GM19468 (cell line): ENCODE results near the gene EZR.
"Not testable (repeated sequence)": the region's sequence is repeated elsewhere in the genome, so short reads cannot be mapped to it uniquely, and the experiment has no call there.

Experiments
- ATAC-seq: cut with Tn5 transposase; IDR thresholded peaks from one replicate; pipeline ENCODE4 v1.9.1; 2021; ENCODE audit warnings: mild to moderate bottlenecking, moderate library complexity, moderate number of reproducible peaks; ENCODE audit not compliant: unreplicated experiment; ENCODE audit errors: extremely low read depth

The EZR gene

DNA sequence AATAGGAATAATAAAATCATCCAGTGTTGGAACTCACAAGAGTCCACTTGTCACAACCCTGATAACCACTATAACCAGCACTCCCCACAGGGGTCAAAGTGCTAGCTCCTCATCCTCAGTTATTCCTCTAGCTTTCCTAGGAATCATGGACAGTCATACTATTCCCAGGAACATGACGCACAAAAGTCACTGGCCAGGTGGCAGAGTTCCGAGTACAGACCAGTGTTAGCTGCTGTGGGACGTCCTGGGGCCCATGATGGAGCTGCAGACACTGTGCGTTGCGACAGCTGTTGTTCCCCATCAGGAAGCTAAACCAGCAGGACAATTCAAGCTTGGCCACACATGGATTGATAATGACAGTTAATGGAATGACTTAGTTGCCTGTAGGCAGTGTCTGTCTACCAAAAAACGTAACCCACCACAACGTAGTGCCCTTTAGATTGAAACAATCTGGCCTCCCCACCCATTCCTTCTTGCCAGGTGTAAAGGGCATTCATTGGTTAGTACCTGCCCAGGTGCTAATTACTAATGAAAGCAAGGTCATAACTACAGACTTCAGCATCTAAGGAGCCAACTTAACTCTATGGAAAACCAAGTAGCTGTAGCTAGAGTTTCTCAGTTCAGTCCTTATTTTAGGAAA is 17.4 kb downstream of the EZR start:
- ATAC-seq, result no peak

DNA sequence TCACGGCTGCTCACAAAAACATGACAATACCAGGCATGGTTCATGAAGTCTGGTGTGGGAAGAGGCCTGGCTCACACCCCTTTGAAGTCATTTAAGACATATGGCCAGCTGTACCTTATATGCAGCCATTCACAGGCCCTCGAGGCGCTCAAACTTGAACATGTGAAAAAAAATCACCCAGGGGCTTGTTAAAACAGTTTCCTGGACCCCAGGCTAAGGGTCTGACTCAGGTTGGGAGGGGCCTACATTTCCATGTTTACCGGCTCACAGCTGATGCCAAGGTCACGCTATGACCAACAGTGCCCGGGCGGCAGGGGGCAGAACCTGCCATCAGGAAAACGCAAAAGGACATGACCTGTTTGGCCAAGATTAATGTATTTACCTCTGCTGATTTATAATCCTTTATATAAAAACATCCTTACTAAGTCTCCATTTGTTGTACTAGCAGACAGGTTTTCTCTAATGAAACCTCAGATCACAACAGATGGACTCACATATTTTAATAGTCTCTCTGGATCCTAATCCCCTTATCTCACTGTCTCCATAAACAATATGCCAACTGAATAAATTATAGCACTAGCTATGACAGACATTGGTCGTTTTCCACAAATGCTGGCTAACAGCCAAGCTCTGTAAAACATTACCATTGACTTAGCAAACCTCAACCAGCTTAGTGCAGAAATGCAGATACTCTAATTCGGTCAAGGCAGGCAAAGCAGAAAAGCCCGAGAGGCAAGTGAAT is 19.9 kb downstream of the EZR start:
- no peak for ATAC-seq

DNA sequence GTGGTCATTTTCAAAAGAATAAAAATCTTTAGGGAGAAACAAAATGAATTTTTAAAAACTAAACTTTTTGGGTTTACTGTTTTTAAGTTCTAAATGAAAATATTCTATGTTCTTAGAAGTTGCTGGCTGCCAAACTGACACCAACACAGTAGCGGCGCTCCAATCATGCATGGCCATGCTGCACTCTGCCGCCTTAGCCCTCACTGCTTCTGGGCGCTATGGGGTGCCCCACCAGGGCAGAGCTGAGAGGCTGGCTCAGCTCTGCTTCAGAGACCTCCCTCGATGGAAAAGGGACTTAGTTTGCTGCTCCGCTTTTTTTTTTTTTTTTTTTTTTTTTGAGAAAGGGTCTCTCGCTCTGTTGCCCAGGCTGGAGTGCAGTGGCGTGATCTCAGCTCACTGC is 20.9 kb downstream of the EZR start:
- ATAC-seq, result no peak

DNA sequence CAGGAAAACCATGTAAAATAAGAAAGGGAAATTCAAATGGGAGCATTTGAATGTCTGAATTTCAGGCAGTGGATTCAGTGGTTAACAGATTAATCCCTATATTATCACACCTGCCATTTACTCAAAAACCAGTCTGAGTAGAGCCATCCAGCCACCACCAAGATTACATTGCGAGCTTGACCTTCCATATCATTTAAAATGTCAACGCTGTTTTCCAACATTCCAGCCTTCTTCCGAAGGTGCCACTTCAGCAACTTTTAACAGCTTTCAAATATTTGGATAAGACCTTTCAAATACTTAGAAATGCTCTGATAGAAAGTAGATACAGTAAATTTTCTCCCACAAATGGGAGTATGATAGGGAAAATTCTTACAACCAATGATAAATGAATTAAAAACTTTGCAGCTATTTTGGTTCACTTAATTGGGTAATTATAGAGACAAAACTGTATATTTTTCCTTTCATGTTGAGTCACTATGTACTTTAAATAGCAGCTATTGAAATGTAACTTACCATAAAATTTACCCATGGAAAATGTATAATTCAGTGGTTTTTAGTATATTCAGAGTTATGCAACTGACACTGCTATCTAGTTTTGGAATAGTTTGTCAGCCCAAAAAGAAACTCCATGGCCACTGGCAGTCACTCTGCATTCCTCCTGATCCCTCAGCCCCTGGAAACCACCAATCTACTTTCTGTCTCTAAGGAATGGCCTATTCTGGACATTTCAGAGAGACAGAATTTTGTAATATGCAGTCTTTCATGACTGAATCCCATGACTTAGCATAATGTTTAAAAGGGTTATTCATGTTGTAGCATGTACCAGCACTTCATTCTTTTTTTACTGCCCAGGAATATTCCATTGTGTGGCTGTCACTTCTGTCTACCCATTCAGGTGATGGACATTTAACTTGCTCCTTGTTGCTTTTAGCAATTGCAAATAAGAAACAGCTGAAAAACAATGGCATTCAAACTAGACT is 21.5 kb downstream of the EZR start:
- no peak for ATAC-seq

DNA sequence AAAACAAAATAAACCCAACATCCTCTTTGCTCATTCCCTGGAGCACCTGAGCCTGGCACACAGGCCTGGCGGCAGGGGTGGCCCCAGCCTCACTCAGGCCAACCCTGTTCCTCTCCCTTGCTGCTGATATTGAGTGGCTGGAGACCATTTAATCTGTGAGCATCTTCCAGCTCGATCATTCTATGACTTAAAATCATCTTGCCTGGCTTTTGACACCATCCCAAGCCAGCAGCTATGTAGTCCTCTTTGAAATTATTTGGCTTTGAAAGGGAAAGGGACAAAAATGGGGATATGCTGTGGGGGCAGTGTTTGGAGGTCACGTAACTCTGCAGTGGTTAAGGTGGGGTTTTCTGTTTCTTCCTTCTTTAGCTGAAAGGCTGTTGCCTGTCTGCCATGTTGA is 22.8 kb downstream of the EZR start:
- ATAC-seq, result no peak

DNA sequence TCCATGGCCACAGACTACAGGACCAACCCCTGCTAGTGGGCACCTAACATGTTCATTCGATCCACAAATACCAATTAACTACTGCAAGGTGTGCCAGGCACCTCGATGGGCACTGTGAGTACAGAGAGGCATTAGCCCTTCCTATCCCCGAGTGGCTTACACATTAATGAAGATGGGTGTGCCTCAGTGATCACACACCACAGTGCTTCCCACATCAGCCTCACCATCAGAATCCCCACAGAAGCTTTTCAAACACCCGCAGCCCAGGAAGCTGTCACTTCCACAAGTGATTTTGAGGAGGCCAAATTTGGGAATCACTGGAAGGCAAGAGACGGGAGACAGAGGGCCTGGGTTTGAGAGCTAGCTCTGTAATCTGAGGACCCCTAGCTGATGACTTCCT is 23.7 kb downstream of the EZR start:
- ATAC-seq, result no peak

DNA sequence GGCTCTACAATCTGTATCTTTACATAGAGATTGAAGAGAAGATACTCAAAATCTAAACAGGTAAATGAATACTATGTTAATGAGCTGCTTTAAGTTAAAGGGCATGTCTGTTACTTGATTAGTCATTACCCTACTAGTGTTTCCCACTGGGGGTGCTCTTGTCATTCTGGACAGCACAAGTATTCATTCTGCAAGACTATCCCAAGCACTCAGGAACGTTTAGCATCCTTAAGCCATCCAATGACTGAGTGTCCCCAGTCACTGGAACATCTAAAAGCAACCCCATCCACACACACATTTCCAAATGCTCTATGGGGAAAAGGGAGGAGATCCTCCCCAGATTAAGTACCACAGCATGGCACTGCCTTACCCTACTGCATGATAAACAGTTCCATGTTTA is 25.7 kb downstream of the EZR start:
- no peak for ATAC-seq

DNA sequence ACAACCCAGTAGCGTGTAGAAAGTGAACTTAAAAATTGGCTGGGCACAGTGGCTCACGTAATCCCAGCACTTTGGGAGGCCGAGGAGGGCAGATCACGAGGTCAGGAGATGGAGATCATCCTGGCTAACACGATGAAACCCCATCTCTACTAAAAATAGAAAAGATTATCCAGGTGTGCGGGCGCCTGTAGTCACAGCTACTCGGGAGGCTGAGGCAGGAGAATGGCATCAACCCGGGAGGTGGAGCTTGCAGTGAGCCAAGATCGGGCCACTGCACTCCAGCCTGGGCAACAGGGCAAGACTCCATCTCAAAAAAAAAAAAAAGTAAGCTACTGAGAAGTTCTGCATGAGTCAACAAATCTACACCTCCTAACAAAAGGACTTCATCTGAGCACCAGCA is 26.7 kb downstream of the EZR start:
- ATAC-seq, result not testable (repeated sequence)

DNA sequence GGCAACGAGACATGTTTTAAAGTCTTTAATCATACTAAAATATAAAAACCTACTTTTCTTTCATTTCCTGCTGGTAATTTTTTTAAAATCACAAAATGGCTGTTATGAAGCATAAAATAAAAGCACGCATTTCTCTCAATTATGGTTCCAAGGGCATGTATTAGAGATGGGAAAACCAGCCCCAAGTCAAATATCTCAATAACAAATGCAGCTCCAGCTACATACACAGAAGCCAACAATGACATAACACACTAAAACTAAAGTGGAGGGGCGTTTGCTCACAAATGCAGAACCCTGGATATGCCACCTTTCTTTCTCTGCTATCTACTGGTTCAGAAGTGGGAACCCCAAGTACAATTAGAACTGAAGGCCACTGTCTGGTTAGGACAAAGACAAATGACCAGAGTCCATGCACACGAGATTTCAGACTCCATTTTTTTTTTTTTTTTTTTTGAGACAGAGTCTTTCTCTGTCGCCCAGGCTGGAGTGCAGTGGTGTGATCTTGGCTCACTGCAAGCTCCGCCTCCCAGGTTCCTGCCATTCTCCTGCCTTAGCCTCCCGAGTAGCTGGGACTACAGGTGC is 27.8 kb downstream of the EZR start:
- no peak for ATAC-seq

DNA sequence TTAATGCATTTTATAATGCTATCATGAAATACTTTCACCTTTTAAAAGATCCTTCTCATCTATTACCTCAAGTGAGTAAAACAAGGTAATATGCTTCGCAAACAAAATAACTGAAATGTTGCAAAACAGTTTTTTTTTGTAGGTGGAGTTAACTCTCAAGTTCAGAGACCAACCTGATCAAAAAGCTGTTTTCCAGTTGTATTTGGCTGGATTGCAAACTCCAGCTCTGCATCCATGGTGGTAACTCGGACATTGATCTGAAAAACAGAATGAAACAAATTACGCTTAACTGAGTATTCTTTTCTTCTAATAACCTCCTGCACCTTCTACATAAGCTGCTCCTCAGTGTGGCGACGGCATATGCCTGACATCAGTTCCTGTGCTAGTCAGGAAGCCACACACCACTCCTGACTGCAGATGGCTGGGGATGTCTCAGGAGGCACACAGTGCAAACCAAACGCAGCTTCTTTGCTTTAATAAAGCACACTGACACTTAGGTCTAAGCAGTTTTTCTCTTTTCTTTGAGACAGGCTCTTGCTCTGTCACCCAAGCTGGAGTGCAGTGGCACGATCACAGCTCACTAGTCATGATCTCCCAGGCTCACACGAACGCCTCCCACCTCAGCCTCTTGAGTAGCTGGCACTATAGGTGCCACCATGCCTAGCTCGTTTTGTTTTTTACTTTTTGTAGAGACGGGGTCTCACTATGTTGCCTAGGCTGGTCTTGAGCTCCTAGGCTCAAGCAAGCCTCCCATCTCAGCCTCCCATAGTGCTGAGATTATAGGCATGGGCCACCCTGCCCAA is 29.9 kb downstream of the EZR start:
- ATAC-seq, result no peak

DNA sequence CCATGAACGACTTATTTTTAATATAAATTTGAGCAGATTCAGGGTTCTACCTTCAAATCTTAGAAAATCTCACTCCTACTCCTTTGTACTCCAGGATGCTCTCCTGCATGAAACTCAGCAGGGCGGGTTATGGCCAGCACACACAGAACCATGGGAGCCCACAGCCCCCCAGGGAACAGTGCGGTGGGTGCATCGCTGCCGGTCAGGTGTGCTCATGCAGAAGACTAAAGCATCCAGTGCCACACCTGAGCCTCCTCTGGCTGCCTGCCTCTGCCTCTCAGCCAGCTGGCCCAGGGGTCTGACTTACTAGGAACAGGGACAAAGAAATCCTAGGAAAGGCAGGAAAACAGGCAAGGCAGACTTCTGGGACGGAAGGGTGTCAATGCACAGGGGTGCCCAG is 31.8 kb downstream of the EZR start:
- ATAC-seq, result no peak

DNA sequence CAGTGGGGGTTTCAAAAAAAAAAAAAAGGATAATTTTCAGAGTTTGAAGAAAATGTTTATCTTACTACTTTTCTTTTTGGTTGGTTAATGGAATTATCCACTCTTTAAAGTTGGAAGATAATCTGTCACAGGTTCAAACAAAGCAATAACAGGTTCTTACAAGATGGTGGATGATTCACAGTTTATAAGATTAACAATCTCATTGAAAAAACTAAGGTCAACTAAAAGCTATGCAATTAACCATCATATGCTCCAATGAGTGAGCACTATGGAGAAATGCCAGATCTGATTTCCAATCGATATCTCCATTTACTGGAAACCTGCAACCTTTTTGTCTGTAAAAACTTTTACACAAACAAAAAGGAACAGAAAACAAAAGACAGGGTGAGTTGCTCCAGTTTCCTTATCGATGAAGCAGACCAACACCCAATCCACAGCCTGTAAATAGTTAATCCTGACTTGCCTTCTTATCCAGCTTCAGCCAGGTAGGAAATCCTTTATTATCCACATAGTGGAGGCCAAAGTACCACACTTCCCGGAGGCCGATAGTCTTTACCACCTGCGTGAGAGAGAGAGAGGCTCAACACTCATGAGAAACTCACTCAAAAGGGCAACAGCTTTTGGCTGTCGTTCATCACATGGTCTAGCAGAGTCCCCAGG is 32.4 kb downstream of the EZR start:
- ATAC-seq, result no peak

DNA sequence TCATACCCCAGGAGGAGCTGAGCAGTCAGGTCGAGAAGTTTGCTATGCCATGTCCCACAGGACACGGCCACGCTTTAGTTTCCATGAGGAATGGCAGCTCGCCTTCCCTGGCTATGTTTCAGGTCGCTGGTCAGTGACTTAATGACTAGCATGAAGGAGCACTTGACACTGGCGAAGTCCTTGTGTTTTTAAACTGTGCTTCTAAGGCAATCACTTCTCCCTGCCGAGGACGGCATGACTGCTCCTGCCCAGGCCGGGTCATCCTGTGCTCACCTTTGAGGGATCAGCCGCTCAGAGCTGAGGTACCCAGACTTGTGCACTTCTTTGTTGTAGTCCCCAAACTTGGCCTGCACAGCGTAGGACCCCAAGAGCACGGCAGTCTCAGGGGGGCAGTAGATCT is 34.1 kb downstream of the EZR start:
- no peak for ATAC-seq

DNA sequence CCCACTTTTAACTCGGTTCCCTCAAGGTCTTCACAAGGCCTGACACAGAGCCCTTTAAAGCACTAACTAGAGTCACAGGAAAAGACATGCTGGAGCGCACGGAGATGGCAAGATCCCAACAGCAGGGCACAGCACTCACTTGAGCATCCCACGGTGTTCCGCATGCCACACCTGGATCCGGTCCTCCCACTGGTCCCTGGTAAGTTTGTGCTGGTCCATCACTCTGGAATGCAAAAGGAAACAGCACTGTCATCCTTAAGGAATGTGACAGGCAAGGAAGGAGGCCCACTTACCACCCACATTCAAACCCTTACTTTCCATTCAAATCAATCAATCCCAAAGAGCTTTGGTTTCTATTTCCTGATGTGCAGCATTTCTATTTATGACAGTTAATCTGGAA is 34.7 kb downstream of the EZR start:
- no peak for ATAC-seq

DNA sequence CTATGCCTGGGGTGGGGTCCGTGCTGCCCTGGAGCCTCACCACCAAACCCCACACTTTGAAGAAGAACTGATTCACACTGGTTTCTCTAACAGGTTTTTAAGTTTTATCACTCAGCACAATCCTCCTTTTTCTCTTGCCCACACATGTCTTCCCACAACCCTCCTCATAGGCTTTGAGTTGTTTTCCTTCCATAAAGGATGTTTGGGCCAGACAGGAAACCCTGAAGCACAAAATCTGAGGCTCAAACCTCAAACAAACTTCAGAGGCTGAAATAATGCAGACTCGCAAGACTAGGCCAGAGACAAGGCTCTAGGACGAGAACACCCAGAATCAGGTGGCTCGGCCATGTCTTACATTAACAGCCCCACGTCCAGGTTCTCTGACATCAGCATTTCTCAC is 35.3 kb downstream of the EZR start:
- no peak for ATAC-seq

DNA sequence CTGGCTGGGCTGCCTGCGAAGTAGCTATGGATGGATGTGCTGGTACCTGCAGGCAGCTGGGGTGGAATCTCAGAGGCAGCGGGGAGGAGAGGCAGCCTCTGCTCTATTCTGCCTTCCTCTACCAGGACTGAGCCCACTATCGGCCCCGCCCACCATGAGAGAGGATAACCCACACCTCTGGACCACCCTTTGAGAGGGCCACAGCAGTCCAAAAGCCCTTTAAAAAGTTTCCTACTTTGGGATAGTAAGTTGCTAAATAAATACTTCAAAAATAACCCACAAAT is 36.1 kb downstream of the EZR start:
- no peak for ATAC-seq

DNA sequence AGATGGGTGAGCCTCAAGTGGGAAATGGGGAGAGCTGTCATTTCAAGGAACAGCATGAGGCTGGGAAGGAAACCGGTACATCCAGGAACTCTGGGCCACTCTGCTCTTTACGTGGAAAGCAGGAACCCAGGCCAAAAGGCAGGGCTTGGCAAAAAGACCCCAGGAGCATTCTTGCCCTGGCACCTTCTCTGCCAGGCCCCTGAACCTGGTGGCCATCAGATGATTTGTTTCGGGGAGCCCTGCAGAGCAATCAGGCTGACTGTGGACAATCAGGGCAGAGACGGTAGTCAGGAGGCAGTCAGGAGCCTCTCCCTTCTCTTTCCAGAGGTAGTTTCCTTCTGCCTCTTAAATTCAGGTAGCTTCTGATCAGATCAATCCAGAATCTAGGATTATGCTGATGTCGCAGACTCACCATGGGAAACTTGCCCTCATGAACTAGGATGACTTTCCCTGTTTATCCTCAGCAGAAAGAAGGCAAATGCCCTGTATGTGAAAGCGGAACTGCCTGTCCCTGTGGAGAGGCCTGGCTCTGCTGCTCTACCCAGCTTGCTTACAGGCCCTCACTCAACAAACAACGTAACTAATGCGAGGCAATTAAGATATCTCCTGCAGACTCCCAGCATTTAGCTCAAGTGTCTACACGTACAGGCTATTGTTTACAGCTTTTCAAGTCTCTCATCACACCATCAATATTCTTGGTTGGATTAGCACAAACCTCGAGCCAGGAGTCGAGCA is 36.6 kb downstream of the EZR start:
- ATAC-seq, result no peak

DNA sequence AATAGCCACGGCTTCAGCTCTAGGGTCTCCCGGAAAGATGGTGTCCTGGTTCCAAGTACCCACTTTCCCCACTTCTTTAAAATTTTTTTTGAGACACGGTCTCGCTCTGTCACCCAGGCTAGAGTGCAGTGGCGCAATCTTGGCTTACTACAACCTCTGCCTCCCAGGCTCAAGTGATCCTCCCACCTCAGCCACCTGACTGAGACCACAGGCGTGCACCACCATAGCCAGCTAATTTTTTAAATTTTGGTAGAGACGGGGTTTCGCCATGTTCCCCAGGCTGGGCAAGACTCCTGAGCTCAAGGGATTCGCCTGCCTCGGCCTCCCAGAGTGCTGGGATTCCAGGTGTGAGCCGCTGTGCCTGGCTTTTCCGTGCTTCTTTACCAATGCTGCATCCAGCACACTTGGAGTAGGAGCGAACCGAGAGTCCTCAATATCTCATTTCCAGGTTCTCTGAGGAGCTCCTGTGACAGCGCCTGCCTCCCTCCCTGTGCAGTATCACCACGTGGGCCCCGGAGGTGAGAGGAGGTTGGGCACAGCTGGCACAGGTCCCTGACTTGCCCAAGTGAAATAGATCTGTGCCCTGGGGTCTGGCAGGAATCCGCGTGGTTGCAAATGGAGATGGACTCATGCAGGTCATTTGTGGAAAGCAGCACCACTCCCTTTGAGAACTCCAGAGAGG is 37.3 kb downstream of the EZR start:
- no peak for ATAC-seq
